Forelimb muscle (tissue), 1 donor: Measurements from ENCODE around the gene TFEC. TPM values are rescaled to one million over a fixed set of nuclear protein-coding genes. Genes with fewer than 3 reads are reported as not detected.
"Not testable (repeated sequence)": the region's sequence is repeated elsewhere in the genome, so short reads cannot be mapped to it uniquely, and the experiment has no call there.

Source experiments
- DNase-seq: peaks from one replicate; pipeline ENCODE4 v3.0.0-alpha.2; 2013; ENCODE audit warnings: low read depth
- polyA plus RNA-seq: library from polyadenylated mRNA; unstranded; fragments of 120-200 nt; gene quantifications from one replicate; pipeline ENCODE4 v1.2.1, GENCODE V29; 2013; ENCODE audit not compliant: insufficient read length

Gene TFEC
- polyA plus RNA-seq, 1 donor, result 1.2 TPM

DNA sequence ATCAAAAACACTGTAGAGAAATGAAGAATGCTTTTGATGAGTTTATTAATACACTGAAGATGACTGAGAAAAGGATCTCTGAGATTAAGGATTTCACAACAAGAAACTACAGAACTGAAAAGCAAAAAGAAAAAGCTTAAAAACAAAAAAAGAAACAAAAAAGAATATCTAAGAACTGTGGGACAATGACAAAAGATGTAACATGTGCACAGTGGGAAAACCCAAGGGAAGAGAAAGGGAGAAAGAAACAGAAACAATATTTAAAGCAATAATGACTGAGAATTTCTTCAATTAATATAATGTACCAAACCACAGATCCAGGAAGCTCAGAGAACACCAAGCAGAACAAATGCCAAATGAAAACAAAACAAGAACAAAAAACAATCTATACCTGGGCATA lies 42.2 kb downstream of the TFEC start:
- DNase-seq, result no peak

DNA sequence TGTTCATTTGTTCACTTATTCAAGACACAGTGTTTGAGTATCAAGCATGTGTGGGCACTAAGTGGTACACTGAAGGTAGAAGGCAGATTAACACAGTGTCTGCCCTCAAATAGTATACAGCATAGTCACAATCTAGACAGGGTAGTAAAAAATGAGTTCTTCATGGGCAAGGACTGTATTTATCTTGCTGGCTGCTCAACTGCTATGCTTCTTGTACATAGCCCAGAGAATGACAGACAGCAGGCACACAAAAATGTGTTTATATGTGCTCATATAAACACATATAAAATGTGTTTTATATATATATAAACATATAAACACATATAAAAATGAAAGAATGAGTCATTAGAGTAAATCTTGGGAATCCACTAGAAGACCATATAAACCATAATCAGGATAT lies 43.1 kb downstream of the TFEC start:
- no peak for DNase-seq

- DNase-seq, result no peak
Observed at GRCh38 chr7:115984105-115984504, 46.5 kb downstream of the TFEC start.

DNA sequence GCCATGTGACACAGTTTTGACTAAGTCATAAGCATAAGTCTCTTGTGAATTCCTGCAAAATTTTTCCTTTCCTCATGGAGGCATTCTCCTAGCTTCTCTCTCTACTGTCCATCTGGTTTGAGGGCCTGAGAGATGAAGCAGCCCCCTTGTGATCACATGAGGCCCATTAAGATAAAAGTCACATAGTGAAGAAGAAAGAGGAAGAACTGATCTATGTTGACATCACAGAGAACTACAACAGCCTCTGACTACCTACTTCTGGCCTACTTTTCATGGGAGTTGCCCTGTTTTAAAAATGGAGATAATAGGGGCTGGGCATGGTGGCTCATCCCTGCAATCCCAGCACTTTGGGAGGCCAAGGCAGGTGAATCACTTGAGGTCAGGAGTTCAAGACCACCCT lies 50.4 kb downstream of the TFEC start:
- DNase-seq, result no peak

- no peak for DNase-seq
Observed at GRCh38 chr7:115976651-115977050, 53.9 kb downstream of the TFEC start.

- DNase-seq, result no peak
Observed at GRCh38 chr7:115975766-115976165, 54.8 kb downstream of the TFEC start.

DNA sequence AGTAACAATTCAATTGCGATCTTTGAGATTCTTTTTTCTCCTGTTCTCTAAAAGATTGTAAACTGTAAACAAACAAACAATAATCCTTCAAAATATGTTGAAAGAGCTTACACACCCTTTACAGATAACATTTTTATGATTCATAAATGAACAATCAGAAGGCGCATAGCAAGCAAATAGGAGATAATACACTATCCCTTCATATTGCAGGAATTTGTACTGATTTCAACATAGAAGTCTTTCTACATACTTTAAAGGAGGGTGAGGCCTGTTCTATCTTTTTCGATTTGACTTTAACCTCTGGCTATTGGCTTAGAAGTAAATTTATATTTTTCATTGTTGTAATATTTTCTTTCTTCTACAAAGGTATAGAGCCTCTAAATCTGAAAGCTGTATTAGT lies 57.2 kb downstream of the TFEC start:
- no peak for DNase-seq

GRCh38 chr7:115971506-115971905 lies 59.1 kb downstream of the TFEC start:
- DNase-seq, result no peak

DNA sequence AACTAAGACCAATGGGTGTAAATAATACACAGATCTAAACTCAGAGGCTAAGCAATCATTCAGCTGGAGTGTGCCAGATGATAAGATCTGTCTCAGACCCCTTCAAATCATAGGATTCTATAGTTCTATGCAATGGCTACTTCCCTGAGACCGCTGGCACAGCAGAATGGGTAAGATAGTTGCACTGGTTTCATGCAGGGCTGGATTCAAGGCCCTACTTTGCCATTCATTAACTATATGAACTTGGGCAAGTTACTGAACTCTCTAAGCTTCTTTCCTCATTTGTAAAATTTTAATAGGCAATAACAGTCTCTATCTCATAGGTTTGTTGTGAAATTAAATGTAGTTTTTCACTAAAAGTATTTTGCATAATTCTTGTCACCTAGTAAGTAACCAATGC lies 62.0 kb downstream of the TFEC start:
- no peak for DNase-seq

DNA sequence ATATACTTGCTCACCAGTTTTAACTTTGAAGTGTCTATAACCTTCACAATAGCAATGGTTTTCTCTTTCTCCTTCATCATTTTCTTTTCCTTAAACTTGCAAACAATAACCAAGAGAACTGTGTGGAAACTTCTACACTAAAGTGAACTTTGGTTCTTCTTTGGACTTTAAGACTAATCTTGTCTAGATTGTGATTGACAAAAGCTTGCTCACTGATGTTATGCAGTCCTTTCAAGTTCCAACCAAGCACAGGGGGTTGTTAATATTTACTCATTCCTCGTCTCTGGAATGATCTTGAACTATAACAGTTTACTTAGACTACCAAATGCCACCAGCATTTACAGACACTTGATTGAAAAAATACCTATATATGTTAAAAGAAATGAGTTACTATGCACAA lies 62.4 kb downstream of the TFEC start:
- no peak for DNase-seq

DNA sequence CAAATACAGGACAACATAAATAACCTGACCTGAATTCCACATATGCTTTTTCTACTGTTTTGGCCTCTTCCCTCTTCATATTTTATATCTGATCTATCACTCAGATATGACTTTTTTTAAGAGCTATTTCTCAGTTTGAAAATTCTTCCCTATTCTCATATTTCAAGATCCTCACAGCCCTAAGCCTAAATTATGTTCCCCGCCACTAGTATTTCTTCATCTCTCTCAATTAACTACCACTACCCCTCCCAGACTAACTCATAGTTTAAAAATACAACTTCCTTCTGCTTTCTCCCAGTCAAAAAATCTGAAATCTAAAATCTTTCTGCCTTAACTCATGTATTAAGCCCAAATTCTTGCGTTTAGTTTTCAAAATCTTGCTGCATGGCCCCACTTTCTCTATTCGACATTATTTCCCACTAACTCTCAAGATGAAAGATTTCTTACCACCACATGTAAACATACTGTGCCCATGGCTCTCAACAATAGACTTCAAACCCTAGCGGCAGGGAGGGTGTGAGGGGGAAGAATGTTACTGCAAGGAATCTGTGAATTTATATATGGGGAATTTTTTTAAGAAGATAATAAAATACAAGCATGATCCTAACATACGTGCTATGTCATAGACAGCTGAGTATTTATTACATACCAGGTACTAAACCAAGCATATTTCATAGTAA lies 64.6 kb downstream of the TFEC start:
- no peak for DNase-seq

DNA sequence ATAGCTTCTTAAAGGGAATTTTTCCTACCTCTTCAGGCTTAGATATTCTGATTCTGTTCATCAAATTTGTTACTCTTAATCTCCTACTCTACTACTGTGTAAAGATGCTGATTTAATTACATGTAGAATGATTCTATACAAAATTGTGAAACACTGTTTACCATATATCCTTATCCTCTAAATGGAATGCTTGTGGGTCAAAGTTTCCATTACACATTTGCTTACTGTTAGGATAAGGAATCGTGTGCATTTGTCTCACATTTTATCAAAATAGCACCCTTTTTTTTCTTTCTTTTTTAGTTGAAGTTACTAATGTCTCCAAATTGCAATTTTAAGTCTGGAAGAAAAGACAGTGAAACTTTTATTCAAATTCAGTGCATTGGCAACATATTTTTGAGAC lies 65.3 kb downstream of the TFEC start:
- no peak for DNase-seq

DNA sequence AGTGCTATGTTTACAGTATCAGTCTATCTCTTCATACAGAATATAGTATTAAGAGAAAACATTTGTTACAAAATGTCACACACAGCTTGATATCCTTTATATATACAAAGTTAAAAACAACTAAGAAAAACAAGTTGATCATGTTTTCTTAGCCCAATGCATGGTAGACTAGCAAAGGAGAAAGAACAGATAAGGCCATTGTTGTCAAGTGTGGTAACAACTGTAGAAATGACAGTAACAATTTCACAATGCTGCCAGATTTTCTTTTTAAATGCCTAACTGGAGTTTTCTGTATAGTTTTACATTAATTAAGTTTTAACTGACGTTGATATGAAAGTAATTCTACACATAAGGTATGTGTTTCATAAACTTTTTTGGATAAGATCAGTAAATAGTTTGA lies 65.8 kb downstream of the TFEC start:
- no peak for DNase-seq

DNA sequence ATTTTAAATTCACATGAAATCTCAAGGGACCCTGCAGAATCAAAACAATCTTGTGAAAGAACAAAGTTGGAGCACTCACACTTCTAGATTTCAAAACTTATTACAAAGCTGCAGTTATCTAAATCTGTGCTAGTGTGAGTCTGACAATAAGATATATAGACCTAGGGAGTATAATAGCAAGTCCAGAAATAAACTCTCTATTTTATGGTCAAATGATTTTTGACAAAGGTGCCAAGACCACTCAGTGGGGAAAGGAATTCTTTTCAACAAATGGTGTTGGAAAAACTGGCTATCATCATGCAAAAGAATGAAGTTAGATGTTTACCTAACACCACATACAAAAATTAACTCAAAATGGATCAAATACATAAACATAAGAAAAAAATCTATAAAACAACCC lies 68.2 kb downstream of the TFEC start:
- no peak for DNase-seq

- DNase-seq, result no peak
Observed at GRCh38 chr7:115953592-115954255, 76.8 kb downstream of the TFEC start.

DNA sequence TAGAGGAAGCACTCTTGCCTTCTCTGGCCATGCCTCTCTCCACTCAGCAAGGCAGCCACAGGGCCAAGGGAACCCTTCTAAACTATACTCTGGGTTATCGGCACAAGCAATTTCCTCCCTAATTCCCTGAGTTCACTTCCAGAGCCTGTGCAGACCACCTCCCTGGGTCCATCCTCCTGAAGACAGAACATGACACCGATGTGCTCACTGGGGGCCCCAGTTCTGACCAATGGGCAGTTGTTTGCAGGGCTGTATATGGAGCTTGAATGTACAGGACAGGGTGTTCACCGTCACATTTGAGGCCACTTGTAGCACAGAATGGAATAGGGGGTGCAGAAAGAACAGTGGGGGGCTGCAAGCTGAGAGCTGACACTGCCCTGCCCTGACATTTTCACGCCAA lies 77.7 kb downstream of the TFEC start:
- no peak for DNase-seq

DNA sequence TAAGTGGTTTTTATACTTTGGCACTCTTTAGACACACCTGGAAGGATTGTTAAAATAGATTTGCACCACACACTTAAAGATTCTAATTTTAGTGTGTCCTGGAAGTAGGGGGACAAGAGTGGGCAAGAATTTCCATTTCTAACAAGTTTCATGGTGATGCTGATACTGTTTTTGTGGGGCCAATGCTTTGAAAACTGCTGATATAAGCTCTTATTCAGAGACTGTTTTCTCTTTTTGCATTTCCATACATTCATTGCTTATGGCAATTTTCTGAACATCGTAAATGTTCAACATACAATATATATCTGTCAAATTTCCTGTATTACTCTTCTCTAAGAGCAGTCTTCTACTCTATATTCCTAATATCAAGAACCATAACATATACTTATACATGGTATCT lies 79.0 kb downstream of the TFEC start:
- DNase-seq, result no peak

DNA sequence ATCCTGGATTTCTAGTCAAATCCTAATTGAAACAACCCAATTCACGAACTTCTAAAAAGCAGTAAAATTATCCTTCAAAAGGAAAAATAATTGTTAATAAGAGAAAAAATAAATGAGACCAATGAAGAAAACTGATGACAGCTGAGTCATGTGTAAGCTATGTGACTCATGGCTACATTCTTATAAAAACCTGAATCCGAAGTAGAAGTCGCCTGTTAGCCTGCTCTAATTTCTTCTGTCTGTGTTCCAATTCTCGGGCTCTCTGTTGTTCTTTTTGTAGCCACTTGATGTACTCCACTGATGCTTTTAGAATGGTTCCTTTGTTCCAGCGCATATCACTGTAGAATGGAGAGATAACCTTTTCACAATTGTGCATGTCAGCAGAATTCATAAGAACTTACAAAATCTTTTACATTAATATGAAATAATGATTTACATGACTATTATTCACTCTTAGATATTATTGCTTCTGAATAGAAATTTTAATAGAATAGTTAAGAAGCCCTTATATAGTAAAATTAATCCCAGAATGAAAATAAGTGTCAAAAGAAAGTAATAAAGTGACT lies 88.8 kb downstream of the TFEC start:
- DNase-seq, result no peak

GRCh38 chr7:115940460-115941060 lies 90.0 kb downstream of the TFEC start:
- no peak for DNase-seq

- no peak for DNase-seq
Observed at GRCh38 chr7:115937960-115938359, 92.6 kb downstream of the TFEC start.

DNA sequence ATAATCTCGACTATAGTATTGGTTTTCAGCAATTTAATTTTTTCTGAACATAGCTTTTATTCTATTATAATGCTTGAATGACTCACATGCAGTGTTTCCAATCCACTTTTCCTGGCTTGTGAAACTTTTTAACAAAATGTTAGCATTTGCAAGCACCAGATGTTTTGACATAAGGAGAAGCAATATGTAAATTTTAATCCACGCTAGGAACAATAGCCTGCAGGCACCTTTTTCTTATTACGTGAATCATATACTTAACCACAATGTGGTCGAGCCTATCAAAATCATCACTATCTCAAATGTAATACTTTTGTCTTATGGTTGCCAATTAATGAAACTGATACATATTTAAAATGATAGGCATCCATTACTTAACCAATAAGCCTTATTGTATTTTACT lies 97.1 kb downstream of the TFEC start:
- DNase-seq, result no peak

DNA sequence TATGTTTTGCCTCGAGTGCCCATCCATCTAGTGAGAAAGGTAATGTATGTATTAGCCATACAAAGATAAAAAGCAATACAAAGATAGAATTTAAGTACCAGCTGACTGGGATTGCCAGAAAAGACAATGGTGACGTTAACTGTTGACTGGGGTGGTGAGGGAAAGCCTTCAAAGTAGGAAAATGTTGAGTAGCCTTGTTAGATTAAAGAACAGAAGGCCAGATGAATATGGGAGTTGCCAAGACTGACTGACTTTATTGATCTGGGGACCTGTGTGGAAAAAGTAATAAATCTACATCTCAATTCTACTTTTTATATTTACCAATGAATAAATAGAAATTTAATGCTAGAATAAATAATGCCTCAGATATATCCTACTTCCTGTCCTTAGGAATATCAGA lies 97.7 kb downstream of the TFEC start:
- DNase-seq, result no peak

DNA sequence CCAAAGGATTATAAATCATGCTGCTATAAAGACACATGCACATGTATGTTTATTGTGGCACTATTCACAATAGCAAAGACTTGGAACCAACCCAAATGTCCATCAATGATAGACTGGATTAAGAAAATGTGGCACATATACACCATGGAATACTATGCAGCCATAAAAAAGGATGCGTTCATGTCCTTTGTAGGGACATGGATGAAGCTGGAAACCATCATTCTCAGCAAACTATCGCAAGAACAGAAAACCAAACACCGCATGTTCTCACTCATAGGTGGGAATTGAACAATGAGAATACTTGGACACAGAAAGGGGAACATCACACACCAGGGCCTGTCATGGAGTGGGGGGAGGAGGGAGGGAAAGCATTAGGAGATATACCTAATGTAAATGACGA lies 100.4 kb downstream of the TFEC start:
- not testable (repeated sequence) for DNase-seq
